Chondrocyte (in vitro differentiated cells): Measurements from ENCODE around the gene TBC1D32. TPM values are rescaled to one million over a fixed set of nuclear protein-coding genes. Genes with fewer than 3 reads are reported as not detected.
"Not testable (repeated sequence)": the region's sequence is repeated elsewhere in the genome, so short reads cannot be mapped to it uniquely, and the experiment has no call there.

ENCODE experiments used
- DNase-seq: peaks from one replicate; pipeline ENCODE4 v3.0.0; 2021; ENCODE audit warnings: mixed read lengths, low spot score
- H3K27ac Mint-ChIP-seq: one replicate; pipeline ENCODE4 v1.8.0; 2021; ENCODE audit warnings: mild to moderate bottlenecking, moderate library complexity, mixed read lengths; ENCODE audit not compliant: unreplicated experiment
- H3K27me3 Mint-ChIP-seq: 2 replicates; pipeline ENCODE4 v1.8.0; 2021; ENCODE audit warnings: low read depth, mixed read lengths
- H3K36me3 Mint-ChIP-seq: 2 replicates; pipeline ENCODE4 v1.8.0; 2021; ENCODE audit warnings: low read depth, mixed read lengths
- H3K4me1 Mint-ChIP-seq: 2 replicates; pipeline ENCODE4 v1.8.0; 2021; ENCODE audit warnings: low read depth, mild to moderate bottlenecking, mixed read lengths
- H3K4me3 Mint-ChIP-seq: one replicate; pipeline ENCODE4 v1.8.0; 2021; ENCODE audit warnings: mild to moderate bottlenecking, moderate library complexity, mixed read lengths; ENCODE audit not compliant: unreplicated experiment
- H3K9me3 Mint-ChIP-seq: 2 replicates; pipeline ENCODE4 v1.8.0; 2021; ENCODE audit warnings: low read depth, mixed read lengths
- total RNA-seq: library from RNA; stranded (reverse); gene quantifications from 3 replicates; pipeline ENCODE4 v1.2.1, GENCODE V29; 2021
- TF ChIP-seq, protein P1 (sequence below): fragments of 200-600 bp; sonication (generic); IDR thresholded peaks from 2 replicates; pipeline ENCODE4 v1.5.0; 2021; ENCODE audit warnings: antibody characterized with exemption, mild to moderate bottlenecking, moderate library complexity

TBC1D32 gene
- total RNA-seq, 1 donor from 2014 or later = 8.9 TPM

DNA sequence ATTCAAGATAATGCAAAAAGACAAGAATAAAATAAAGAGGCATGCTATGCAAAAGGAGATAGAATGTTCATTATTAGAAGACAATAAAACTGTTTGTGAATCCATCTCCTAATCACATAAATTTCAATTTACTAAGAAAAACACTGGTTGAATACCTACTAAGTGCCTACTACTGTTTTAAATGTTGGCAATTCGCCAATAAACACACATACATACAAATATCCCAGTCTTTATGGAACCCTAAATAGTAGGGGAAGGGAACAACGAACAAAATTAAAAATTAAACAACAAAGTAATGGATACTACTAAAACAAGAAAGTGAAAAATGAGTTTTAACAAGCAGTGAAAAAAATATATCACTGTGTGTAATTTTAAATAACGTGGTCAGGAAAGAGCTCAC, 158.5 kb downstream of the TBC1D32 start:
- Mint-ChIP-seq H3K36me3 (peaks cover 4% of the 10 kb centered on the region), H3K27ac (no peak overlapping the region), H3K9me3 (peaks cover 6% of the 10 kb centered on the region), H3K4me1 (no peaks in the 10 kb centered on the region), H3K27me3 (no peaks in the 10 kb centered on the region), H3K4me3 (no peak overlapping the region)
- TF ChIP-seq, protein P1, sequence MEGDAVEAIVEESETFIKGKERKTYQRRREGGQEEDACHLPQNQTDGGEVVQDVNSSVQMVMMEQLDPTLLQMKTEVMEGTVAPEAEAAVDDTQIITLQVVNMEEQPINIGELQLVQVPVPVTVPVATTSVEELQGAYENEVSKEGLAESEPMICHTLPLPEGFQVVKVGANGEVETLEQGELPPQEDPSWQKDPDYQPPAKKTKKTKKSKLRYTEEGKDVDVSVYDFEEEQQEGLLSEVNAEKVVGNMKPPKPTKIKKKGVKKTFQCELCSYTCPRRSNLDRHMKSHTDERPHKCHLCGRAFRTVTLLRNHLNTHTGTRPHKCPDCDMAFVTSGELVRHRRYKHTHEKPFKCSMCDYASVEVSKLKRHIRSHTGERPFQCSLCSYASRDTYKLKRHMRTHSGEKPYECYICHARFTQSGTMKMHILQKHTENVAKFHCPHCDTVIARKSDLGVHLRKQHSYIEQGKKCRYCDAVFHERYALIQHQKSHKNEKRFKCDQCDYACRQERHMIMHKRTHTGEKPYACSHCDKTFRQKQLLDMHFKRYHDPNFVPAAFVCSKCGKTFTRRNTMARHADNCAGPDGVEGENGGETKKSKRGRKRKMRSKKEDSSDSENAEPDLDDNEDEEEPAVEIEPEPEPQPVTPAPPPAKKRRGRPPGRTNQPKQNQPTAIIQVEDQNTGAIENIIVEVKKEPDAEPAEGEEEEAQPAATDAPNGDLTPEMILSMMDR = no peak
- no peak for DNase-seq

DNA sequence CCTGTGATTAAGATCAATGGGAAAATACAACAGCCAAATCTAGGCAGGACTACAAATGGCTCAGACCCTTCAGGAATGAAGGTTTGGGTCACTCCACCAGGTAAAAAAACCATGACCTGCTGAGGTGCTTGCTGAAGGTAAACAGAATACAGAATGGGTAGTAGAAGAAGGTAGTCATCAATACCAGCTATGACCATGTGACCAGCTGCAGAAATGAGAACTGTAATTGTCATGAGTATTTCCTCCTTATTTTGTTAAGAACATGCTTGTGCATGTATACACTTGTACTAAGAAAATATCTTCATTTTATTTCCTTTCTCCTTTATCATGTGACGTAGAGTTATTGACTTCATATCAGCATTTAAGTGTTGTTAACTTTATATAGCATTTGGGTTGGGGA, 161.8 kb downstream of the TBC1D32 start:
- not testable (repeated sequence) for H3K36me3 Mint-ChIP-seq, DNase-seq, H3K4me3 Mint-ChIP-seq, H3K27ac Mint-ChIP-seq, H3K9me3 Mint-ChIP-seq, H3K4me1 Mint-ChIP-seq, H3K27me3 Mint-ChIP-seq

DNA sequence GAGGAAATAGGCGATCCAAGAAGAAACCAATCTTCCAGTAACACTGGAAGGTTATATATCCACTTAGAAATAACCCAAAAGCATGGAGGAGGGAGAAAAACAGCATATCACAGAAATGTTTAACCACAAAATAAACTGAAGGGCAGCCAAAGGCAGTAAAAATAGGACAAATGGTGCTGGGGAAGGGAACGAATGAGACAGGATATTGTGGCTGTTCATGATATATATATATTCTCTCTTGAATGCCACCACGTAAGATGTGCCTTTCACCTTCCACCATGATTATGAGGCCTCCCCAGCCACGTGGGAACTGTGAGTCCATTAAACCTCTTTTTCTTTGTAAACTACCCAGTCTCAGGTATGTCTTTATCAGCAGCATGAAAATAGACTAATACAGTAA, 162.4 kb downstream of the TBC1D32 start:
- TF ChIP-seq, protein P1 = no peak
- peaks cover 5% of the 10 kb centered on the region for H3K36me3 Mint-ChIP-seq
- H3K9me3 Mint-ChIP-seq = peaks cover 5% of the 10 kb centered on the region
- H3K27ac Mint-ChIP-seq = no peak overlapping the region
- no peaks in the 10 kb centered on the region for H3K4me1 Mint-ChIP-seq
- no peak overlapping the region for H3K4me3 Mint-ChIP-seq
- no peak for DNase-seq
- no peaks in the 10 kb centered on the region for H3K27me3 Mint-ChIP-seq

DNA sequence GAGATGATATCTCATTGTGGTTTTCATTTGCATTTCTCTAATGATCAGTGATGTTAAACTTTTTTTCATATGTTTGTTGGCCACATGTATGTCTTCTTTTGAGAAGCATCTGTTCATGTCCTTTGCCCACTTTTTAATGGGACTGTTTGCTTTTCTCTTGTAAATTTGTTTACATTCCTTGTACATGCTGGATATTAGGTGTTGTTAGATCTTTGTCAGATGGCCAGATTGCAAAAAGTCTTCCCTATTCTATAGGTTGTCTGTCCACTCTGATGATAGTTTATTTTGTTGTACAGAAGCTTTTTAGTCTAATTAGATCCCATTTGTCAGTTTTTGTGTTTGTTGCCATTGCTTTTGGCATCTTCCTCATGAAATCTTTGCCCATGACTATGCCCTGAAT, 172.4 kb downstream of the TBC1D32 start:
- Mint-ChIP-seq H3K36me3 (peaks cover 14% of the 10 kb centered on the region), H3K9me3 (peaks cover 15% of the 10 kb centered on the region)

DNA sequence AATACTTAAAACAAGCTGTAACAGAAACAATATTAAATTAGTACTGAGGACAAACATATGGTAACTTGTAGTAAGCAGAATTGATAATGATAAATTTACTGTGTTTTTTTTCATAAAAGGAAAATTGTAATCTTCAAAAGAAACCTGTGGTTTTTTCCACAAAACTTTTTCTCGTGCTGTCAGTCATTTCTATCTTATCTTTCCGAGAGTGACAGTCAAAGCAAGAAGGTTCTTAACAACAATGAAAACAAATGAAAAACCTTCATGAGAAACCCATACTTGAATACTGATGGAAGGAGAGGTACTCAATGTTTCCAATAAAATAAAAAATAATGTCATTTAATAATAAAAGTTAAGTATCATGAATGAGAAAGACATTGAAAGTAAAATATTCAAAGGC, 174.0 kb downstream of the TBC1D32 start:
- TF ChIP-seq, protein P1 = no peak
- H3K36me3 Mint-ChIP-seq = peaks cover 20% of the 10 kb centered on the region

More for the DNA sequence above, 172.4 kb downstream of the TBC1D32 start:
- no peak for DNase-seq
- H3K27me3 Mint-ChIP-seq = no peaks in the 10 kb centered on the region
- TF ChIP-seq, protein P1 = no peak
- no peak overlapping the region for H3K27ac Mint-ChIP-seq
- H3K4me3 Mint-ChIP-seq = no peak overlapping the region
- H3K4me1 Mint-ChIP-seq = peaks cover 12% of the 10 kb centered on the region

DNA sequence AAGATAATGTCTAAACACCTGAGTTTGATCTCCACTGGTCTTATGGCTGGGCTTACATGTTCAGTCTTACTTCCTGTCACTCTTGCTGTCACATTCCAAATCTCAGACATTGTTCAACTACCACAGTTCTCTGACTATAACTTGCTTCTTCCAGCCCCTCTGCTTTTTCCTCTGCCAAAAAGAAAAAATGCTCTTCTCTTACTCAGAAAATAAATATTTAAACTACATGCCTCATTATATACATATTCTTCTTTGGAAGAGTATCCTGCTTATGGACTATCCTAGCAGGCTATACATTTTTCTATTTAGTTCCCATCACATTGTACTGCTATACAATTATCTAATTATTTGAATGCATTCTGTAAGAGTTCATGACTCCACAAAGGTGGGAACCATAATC, 175.4 kb downstream of the TBC1D32 start:
- Mint-ChIP-seq H3K27me3 (no peaks in the 10 kb centered on the region), H3K9me3 (peaks cover 33% of the 10 kb centered on the region), H3K27ac (no peak overlapping the region), H3K4me1 (peaks cover 12% of the 10 kb centered on the region), H3K4me3 (no peak overlapping the region), H3K36me3 (peaks cover 25% of the 10 kb centered on the region)
- TF ChIP-seq, protein P1 = no peak
- no peak for DNase-seq

More for the DNA sequence above, 174.0 kb downstream of the TBC1D32 start:
- H3K27ac Mint-ChIP-seq = no peak overlapping the region
- peaks cover 22% of the 10 kb centered on the region for H3K9me3 Mint-ChIP-seq
- H3K4me3 Mint-ChIP-seq = no peak overlapping the region
- no peaks in the 10 kb centered on the region for H3K27me3 Mint-ChIP-seq
- peaks cover 12% of the 10 kb centered on the region for H3K4me1 Mint-ChIP-seq
- no peak for DNase-seq
